Epidermal melanocyte (primary cell): ENCODE results near the gene KIAA0040.

ENCODE experiments used
- DNase-seq: peaks from one replicate; pipeline ENCODE4 v3.0.0; 2011; ENCODE audit warnings: low spot score; ENCODE audit not compliant: insufficient read length

KIAA0040 gene

GRCh38 chr1:175200678-175201521 lies 8.3 kb upstream of the KIAA0040 start:
- no peak for DNase-seq

DNA sequence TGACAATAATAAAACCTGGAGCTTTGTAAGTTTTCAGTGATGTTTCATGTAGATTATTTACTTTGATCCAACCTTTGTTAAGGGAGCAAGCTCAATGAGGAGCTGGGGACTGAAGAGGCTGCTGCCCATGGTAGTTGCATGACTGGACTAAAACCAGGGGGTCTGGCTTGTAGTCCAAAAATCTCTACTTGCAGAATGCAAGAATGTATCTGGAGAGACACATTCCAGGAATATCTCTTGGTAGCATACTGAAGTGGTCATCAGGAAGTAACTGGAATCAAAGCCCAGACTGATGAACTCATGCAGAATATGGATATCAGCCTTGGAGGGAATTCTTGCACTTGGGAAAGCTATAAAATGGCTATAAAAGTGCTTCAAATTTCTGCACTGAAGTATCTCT lies 5.8 kb upstream of the KIAA0040 start:
- no peak for DNase-seq

- no peak for DNase-seq
Measured at GRCh38 chr1:175197531-175197930, 5.0 kb upstream of the KIAA0040 start.

- no peak for DNase-seq
Measured at GRCh38 chr1:175195798-175196197, 3.2 kb upstream of the KIAA0040 start.

DNA sequence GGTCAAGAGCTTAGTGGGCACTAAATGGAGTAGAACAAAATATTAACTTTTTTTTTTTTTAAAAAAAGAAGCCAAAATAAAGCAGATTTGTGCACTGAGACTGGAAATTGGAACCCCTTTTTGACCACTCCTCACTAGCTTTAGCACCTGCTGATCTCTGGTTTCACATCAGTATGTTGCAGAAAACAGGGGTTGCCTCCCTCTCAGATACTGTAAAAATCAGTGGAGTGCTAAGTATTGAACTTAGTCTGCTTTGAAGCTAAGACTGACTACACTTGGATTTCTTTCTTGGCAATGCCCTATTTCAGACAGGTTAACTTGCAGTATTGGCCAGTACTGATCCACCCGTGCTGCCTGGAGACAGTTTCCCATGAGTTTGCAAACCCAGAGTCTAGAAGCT lies 2.7 kb upstream of the KIAA0040 start:
- no peak for DNase-seq

GRCh38 chr1:175193527-175193910 lies 943 bp upstream of the KIAA0040 start:
- DNase-seq: no peak

DNA sequence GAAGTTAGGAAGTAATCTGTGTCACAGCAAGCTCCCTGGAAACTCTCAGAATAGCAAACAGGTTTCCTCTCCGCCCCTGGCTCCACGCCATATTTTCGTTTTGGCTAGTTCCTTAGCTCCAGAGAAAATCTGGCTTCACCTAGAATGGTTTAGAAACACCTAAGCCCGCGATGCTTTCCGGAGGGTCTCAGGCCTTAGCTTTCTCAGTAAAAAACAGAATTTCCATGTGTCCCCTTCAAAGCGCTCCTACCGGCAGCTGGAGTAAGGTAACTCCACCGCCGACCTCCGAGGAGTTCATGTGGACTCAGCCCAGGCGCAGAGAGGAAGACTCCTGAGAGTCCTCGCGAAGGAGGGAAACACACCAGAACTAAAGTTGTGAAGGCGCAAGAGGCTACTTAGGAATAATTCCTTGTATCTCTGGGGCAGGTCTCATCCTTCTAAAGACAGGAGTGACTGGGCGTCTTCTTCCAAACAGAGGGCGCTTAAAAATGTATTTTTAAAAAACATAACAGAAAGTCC lies 406 bp downstream of the KIAA0040 start:
- DNase-seq: no peak

DNA sequence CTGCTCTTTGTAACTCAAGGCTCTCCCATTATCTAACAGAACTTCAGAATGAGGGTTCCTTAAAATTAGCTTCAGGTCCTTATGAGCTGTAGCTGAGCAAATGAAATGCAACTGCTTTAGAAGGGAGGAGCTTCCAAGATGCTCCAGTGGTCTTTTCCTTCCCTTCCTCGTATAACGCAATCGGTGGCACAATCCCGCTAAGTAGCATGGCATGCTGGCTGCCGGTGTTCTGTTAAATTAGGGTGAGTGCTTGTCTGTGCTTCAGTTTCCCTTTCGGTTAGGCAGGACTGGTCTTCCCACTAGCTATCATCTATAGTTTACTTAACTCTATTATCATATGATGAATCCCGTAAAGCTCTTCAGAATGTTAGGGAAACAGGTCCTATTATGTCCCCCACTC lies 917 bp downstream of the KIAA0040 start:
- DNase-seq: no peak

DNA sequence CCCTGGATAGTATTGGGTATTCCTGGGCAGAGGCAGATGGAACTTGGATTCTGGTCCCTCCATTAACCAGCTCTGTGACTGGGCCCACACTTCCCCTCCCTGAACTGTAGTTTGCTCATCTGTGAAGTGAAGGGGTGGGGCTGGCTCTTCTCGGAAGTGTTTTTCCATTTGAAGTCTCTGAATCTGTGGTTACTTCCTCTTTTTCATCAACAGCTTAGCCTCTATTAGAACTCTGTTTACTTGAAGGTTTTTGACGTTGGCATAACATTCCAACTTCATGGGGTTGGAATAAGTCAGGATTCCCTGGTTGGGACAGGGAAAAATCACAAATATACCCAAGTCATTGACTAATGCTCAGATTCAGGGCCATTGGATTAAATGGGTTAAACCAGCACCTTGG lies 3.6 kb downstream of the KIAA0040 start:
- no peak for DNase-seq

DNA sequence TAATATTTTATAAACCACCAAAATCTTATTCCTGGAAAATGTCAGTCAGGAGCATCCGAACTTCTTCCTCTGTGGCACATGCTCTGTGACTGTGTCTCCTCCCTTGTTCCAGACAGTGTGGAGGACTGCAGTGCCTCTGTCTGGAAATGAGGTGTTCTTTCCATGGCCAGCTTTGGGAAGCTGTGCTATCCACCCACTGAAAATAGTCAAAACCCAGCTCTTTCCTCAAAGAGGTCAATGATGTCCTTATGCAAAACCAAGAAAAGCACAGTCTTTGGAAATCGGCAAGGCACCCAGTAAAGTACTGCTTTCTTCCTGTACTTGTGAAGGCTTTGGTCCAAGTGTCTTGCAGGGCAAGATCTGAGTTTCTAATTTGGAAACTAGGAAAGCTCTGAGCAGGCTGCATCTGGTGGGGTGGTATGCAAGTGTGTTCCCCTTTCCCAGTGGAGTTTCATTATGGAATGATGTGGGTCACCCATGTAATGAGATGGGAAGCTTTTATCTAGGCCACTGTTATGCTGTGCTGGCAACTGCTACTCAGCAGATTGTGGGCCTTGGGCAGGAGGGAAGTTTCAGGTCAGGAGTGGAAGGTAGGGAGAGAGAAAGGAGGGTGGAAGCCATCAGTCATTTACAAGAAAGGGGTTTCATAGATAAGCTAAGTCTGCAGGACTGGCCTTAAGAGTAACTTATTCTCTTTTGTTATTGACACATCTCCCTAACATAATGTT lies 6.0 kb downstream of the KIAA0040 start:
- no peak for DNase-seq

- DNase-seq: no peak
Measured at GRCh38 chr1:175185903-175186302, 6.7 kb downstream of the KIAA0040 start.

GRCh38 chr1:175183586-175183985 lies 9.0 kb downstream of the KIAA0040 start:
- no peak for DNase-seq

- DNase-seq: no peak
Measured at GRCh38 chr1:175182201-175182746, 10.3 kb downstream of the KIAA0040 start.

DNA sequence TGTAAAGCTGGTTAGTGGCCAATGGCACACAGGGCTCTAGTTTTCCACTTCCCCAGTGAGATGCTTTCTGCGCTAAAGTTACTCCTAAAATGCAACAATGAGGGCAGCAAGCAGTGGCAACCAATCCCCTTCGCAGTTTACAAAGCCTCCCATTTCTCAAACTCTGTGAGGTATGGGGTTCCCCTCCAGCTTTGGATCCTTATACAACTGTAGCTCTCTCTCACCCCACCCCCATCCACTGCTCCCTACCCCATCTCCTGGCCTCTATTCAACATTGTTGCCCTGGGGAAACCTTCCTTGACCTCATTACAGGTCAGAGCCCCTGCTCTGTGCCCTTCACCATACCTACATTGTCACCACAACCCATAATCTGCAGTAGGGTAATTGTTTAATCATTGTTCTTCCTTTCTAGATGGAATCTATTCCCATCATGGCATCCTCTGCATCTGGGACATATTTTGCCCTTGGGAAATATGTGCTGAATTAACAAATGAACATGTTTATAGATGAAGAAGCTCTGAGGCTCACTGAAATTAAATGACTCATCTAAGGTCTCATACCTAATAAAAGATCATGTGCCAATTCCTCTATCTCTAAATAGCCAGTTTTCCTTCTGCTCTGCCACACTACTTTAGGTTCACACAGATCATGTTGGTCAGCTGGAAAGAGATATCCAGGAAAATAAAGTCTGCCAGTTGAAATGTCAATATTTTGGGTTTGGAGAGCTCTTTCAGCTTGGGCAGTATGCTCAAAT lies 12.6 kb downstream of the KIAA0040 start:
- DNase-seq: no peak

DNA sequence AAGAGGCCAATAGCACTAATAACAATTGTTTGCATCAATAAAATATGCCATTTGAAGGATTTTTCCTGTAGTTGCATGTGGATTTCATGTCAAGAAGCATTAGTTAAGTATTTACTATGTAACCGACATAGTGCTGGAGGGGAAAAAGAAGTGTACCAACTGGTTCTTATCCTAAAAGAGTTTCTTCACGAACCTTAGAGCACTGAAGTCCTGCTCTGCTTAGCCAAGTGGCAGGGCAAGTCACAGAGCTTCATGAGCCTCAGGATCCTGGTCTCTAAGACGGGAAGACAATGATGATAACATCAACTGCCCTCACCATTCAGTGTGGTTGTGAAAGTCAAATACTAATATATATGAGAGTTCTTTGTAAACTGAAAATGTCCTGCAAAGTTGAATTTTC lies 14.1 kb downstream of the KIAA0040 start:
- no peak for DNase-seq

GRCh38 chr1:175178056-175178455 lies 14.5 kb downstream of the KIAA0040 start:
- DNase-seq: no peak

DNA sequence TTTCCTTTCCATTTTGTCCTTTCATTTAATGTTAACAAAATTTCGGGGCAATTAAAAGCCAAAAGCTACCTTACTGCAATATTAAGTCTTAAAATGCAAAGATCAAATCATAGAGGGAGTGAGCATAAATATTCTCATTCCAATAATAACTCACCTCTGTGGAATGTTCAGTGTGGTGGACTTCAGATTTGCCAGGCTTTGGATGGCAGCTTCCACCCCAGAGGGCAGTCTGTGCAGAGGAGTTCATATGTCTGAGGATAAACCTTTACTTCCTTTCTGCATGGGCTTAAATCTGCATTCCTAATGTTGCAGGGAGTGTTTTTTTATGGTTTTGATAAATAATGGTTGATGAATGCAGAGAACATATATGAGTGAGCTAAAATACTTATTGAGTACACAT lies 16.3 kb downstream of the KIAA0040 start:
- DNase-seq: no peak

DNA sequence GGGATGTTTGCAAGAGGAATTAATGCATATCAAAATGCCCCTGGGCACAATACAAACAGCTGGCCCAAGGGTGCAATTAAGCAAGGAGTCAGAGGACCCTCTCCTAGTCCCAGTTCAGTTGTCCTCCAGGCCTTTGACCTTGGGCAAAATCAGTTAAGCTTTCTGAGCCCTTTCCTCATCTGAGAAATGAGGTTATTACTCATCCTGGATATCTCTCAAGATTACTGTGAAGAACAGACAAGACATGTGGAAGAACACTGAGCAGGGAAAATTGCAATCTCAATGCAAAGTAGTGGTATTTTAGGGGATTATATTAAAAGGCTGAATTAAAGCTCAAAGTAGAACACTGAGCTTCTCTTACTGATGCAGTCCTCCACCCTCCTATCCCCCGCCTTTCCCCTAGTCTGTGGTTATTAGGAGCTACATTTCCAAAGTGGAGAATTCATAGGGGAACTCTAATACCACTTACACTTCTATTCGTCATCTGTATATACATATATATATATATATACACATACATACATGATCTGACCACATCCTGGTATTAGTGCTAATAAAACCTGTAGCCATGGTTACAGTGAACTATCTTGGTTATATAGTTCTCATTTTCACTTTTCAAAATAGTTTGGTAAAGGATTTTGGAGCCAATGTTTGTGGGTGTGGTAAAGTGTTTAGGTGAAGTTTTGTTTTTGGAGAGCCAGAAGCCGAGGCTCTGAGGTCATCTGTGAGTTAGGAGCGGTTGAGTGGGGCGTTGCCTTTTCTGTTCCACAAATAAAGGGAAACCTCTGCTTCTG lies 18.1 kb downstream of the KIAA0040 start:
- DNase-seq: no peak

DNA sequence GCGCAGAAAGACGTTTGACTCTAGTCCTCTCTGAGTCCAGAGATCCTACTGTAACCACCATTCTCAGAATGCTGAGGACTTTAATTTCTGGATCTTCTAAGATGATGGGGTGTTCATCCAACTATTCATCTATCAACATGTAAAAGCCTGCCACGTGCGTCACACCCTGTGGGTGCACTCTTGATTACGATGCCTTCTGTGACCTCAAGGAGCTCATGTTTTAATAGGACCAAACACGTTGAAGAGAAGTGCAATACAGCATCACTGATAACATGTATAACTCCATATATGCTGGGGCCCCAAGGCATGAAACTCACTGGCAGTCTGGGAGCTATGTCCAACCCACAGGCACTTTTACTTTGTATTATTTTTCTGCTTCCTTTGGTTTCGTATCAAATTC lies 19.0 kb downstream of the KIAA0040 start:
- DNase-seq: no peak

DNA sequence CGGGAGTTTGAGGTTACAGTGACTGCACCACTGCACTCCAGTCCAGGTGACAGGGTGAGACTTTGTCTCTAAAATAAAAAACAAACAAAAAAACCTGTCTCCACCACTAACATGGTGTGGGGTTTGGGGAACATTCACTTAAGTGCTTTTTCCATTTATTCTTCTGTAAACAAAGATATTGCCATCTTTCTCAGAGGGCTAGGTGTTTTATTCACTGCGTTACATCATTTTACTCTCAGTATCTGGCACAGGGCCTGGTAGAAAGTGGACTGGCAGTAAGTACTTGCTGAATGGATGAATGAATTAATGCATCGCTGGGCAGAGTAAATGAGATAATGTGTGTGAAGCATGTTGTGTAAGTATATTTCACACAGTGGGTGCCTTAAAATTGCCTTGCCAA lies 20.1 kb downstream of the KIAA0040 start:
- no peak for DNase-seq
